GM21825 (cell line): ENCODE data around the gene PLCB1.
"Not testable (repeated sequence)": the region's sequence is repeated elsewhere in the genome, so short reads cannot be mapped to it uniquely, and the experiment has no call there.

ENCODE experiments used
- ATAC-seq: cut with Tn5 transposase; IDR thresholded peaks from one replicate; pipeline ENCODE4 v1.9.1; 2021; ENCODE audit warnings: mild to moderate bottlenecking, moderate library complexity; ENCODE audit not compliant: unreplicated experiment

The PLCB1 gene

GRCh38 chr20:8635837-8636236, 503.8 kb downstream of the PLCB1 start:
- no peak for ATAC-seq

- no peak for ATAC-seq
Observed at GRCh38 chr20:8639112-8639778, 507.2 kb downstream of the PLCB1 start.

GRCh38 chr20:8640461-8640860, 508.4 kb downstream of the PLCB1 start:
- ATAC-seq: no peak

- no peak for ATAC-seq
Observed at GRCh38 chr20:8642247-8642646, 510.2 kb downstream of the PLCB1 start.

- ATAC-seq: not testable (repeated sequence)
Observed at GRCh38 chr20:8644468-8644867, 512.4 kb downstream of the PLCB1 start.

- ATAC-seq: no peak
Observed at GRCh38 chr20:8645326-8645725, 513.3 kb downstream of the PLCB1 start.

- ATAC-seq: no peak
Observed at GRCh38 chr20:8646033-8646441, 514.0 kb downstream of the PLCB1 start.

- no peak for ATAC-seq
Observed at GRCh38 chr20:8646716-8647115, 514.6 kb downstream of the PLCB1 start.

- no peak for ATAC-seq
Observed at GRCh38 chr20:8647961-8648441, 515.9 kb downstream of the PLCB1 start.

GRCh38 chr20:8648466-8648865, 516.4 kb downstream of the PLCB1 start:
- no peak for ATAC-seq

GRCh38 chr20:8652396-8652795, 520.3 kb downstream of the PLCB1 start:
- ATAC-seq: no peak

- no peak for ATAC-seq
Observed at GRCh38 chr20:8654486-8654885, 522.4 kb downstream of the PLCB1 start.

GRCh38 chr20:8656335-8656734, 524.3 kb downstream of the PLCB1 start:
- ATAC-seq: no peak

- no peak for ATAC-seq
Observed at GRCh38 chr20:8657664-8658063, 525.6 kb downstream of the PLCB1 start.

GRCh38 chr20:8658103-8658502, 526.0 kb downstream of the PLCB1 start:
- no peak for ATAC-seq

GRCh38 chr20:8661229-8661952, 529.3 kb downstream of the PLCB1 start:
- ATAC-seq: no peak

- no peak for ATAC-seq
Observed at GRCh38 chr20:8662433-8662954, 530.4 kb downstream of the PLCB1 start.

GRCh38 chr20:8663424-8663823, 531.4 kb downstream of the PLCB1 start:
- no peak for ATAC-seq

- no peak for ATAC-seq
Observed at GRCh38 chr20:8664778-8665177, 532.7 kb downstream of the PLCB1 start.

- ATAC-seq: no peak
Observed at GRCh38 chr20:8667306-8667705, 535.2 kb downstream of the PLCB1 start.

GRCh38 chr20:8670207-8670892, 538.3 kb downstream of the PLCB1 start:
- no peak for ATAC-seq

- ATAC-seq: no peak
Observed at GRCh38 chr20:8670893-8671215, 538.8 kb downstream of the PLCB1 start.
